Measurements from ENCODE around the gene TTC34.

TTC34 gene

DNA sequence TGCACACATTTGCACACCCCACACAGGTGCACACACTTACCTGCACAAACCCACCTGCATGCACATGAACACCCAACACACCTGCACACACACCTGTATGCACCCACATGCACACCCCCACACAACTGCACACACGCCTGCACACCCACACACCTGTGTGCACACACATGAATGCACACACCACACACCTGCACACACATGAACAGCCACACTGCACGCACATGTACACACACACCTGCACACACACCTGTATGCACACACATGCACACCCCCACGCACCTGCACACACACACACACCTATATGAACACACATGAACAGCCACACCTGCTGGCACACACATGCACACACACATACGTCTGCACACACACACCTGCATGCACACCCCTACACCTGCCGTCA lies 17.9 kb upstream of the TTC34 start:
- Histone ChIP-seq H3K36me3 (ENCODE audit: control insufficient read depth, insufficient read depth, low read length) (no peaks in the 10 kb centered on the region), H3K27me3 (ENCODE audit: control insufficient read depth, insufficient read depth, low read length) (no peaks in the 10 kb centered on the region), H3K9ac (no peak overlapping the region), H3K79me2 (no peaks in the 10 kb centered on the region), H3K27ac (no peak overlapping the region), H3K9me3 (ENCODE audit: control insufficient read depth, low read length) (no peaks in the 10 kb centered on the region), H3K4me3 (ENCODE audit: low read depth, low read length) (no peak overlapping the region), H3K4me2 (ENCODE audit: low read length) (no peak overlapping the region), H2AFZ (no peak overlapping the region), H3K4me1 (no peaks in the 10 kb centered on the region)
- TF ChIP-seq, protein P1, sequence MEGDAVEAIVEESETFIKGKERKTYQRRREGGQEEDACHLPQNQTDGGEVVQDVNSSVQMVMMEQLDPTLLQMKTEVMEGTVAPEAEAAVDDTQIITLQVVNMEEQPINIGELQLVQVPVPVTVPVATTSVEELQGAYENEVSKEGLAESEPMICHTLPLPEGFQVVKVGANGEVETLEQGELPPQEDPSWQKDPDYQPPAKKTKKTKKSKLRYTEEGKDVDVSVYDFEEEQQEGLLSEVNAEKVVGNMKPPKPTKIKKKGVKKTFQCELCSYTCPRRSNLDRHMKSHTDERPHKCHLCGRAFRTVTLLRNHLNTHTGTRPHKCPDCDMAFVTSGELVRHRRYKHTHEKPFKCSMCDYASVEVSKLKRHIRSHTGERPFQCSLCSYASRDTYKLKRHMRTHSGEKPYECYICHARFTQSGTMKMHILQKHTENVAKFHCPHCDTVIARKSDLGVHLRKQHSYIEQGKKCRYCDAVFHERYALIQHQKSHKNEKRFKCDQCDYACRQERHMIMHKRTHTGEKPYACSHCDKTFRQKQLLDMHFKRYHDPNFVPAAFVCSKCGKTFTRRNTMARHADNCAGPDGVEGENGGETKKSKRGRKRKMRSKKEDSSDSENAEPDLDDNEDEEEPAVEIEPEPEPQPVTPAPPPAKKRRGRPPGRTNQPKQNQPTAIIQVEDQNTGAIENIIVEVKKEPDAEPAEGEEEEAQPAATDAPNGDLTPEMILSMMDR (IDR thresholded peaks at IDR 0.05), result no peak

DNA sequence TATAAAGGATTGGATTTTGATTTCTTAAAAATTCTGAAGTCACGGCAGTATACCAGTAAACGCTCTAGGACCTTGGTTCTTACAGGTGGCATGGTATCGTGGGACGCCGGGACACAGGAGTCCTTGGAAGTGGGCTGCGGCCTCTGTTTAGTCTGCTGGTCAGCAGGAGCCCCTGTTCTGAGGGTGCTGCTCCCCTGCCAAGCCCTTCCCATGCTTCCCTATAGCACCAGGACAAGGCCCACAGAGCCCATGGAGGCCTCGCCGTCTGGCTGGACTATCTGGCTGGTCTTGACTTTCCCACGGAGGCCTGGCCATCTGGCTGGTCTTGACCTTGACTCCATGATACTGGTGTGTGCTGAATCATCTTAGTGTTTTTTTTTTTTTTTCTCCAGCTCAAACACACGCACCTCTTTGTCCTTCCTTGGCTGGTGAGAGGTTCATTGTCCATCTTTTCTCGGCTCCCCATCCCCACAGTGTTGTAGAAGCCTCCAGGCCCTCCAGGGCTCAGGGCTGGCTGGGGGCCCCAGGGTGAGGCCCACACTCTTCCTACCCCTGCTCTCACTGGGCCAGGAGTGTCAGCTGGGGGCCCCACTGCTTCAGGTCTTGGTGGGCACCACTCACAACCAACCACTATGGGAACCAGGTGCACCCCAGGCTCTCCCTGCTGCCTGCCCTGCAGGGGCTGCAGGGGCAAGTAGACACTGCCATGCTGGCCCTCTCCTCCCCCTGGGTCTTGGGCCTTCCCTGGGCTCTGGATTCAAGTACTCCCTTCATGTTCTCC lies 16.5 kb upstream of the TTC34 start:
- Histone ChIP-seq H3K9ac (no peak overlapping the region), H3K36me3 (ENCODE audit: control insufficient read depth, insufficient read depth, low read length) (no peaks in the 10 kb centered on the region), H3K27ac (no peak overlapping the region), H3K9me3 (ENCODE audit: control insufficient read depth, low read length) (no peaks in the 10 kb centered on the region), H2AFZ (no peak overlapping the region), H3K4me1 (no peaks in the 10 kb centered on the region), H3K4me3 (ENCODE audit: low read depth, low read length) (no peak overlapping the region), H3K27me3 (ENCODE audit: control insufficient read depth, insufficient read depth, low read length) (no peaks in the 10 kb centered on the region), H3K79me2 (no peaks in the 10 kb centered on the region), H3K4me2 (ENCODE audit: low read length) (no peak overlapping the region)
- TF ChIP-seq, protein P1 (IDR thresholded peaks at IDR 0.05), result no peak

DNA sequence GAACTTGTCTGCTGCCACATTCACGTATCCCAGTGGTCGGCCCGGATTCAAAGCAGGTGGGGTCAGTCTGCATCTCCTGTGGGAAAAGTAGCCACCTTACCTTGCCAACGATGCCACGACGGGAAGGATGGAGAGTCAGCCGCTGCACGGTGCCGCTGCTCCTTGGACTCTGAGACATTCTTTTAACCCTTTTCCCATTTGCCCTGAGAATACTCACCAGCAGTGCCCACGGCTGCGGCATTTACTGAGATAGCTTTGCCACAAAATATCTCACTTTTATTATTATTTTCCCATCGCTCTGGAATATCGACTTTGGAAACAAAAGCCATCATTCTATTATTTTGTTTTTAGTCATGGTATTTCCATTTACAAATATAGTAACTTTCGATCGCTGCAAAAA lies 15.3 kb upstream of the TTC34 start:
- H3K79me2 ChIP-seq, result no peaks in the 10 kb centered on the region
- H3K9ac ChIP-seq, result no peak overlapping the region
- TF ChIP-seq, protein P1 (IDR thresholded peaks at IDR 0.05), result no peak
- no peaks in the 10 kb centered on the region for H3K36me3 ChIP-seq (ENCODE audit: control insufficient read depth, insufficient read depth, low read length)
- H3K4me1 ChIP-seq, result no peaks in the 10 kb centered on the region
- H3K27ac ChIP-seq, result no peak overlapping the region
- no peaks in the 10 kb centered on the region for H3K9me3 ChIP-seq (ENCODE audit: control insufficient read depth, low read length)
- H3K4me3 ChIP-seq (ENCODE audit: low read depth, low read length), result no peak overlapping the region
- H3K4me2 ChIP-seq (ENCODE audit: low read length), result no peak overlapping the region
- no peak overlapping the region for H2AFZ ChIP-seq
- H3K27me3 ChIP-seq (ENCODE audit: control insufficient read depth, insufficient read depth, low read length), result no peaks in the 10 kb centered on the region

DNA sequence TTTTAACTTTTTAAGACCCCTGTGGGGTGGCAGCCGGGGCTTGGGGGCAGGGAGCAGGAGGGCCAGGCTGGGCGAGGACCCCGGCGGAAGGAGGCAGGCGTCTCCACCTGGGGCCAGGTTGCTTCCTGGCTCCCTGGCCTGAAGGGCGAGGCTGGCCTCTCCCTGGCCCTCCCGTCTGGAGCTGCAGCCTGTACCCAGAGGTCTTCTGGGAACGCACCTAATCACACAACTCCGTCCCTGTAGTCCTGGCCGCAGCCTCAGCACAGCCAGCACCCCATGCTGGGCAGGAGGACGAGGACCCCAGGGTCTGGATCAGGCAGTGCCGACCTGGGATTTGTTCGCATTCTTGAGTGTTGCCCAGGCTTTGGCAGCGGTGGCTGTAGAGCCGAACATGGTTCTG lies 14.1 kb upstream of the TTC34 start:
- H3K27me3 ChIP-seq (ENCODE audit: control insufficient read depth, insufficient read depth, low read length), result no peaks in the 10 kb centered on the region
- no peak overlapping the region for H3K9ac ChIP-seq
- H3K9me3 ChIP-seq (ENCODE audit: control insufficient read depth, low read length), result no peaks in the 10 kb centered on the region
- no peak overlapping the region for H2AFZ ChIP-seq
- no peak overlapping the region for H3K27ac ChIP-seq
- no peak overlapping the region for H3K4me2 ChIP-seq (ENCODE audit: low read length)
- no peaks in the 10 kb centered on the region for H3K4me1 ChIP-seq
- TF ChIP-seq, protein P1 (IDR thresholded peaks at IDR 0.05), result no peak
- no peak overlapping the region for H3K4me3 ChIP-seq (ENCODE audit: low read depth, low read length)
- H3K36me3 ChIP-seq (ENCODE audit: control insufficient read depth, insufficient read depth, low read length), result no peaks in the 10 kb centered on the region
- no peaks in the 10 kb centered on the region for H3K79me2 ChIP-seq

DNA sequence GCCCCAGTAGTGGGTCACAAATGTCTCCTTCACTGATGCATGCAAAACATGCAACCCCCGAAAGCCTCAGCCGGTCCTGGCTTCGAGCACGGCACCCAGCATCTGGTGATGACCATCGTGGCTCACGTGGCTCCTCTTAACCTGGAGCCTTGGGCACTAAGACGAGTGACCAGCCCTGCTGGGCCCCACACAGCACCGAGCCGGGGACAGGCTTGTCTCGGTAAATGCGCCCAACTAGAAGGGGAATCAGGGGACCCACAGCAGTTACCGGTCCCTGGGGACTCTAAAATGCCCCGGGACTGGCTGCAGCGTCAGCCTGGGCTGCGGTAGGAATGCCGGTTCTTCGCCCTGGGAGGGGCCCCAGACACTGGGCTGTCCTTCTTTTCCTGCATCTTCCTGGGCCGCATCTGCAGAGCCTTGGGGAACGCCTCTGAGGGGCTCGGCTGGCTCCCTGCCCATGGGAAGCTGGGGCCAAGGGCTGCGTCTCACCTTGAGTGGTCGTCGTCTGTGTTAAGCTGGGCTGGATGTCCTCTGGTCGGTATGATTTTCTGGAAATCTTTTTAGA lies 13.1 kb upstream of the TTC34 start:
- Histone ChIP-seq H3K36me3 (ENCODE audit: control insufficient read depth, insufficient read depth, low read length) (no peaks in the 10 kb centered on the region), H3K27me3 (ENCODE audit: control insufficient read depth, insufficient read depth, low read length) (no peaks in the 10 kb centered on the region), H2AFZ (no peak overlapping the region), H3K9ac (no peak overlapping the region), H3K4me3 (ENCODE audit: low read depth, low read length) (no peak overlapping the region), H3K4me1 (no peaks in the 10 kb centered on the region), H3K27ac (no peak overlapping the region), H3K4me2 (ENCODE audit: low read length) (no peak overlapping the region), H3K9me3 (ENCODE audit: control insufficient read depth, low read length) (no peaks in the 10 kb centered on the region), H3K79me2 (no peaks in the 10 kb centered on the region)
- TF ChIP-seq, protein P1 (IDR thresholded peaks at IDR 0.05), result no peak

Measured in parathyroid adenoma (tissue), 2 donors.